Lower leg skin (tissue), 3 donors: ENCODE data around the gene GLIPR1L1.

Source experiments
- POLR2A ChIP-seq, 2 donors: fragments of 450-650 bp; IDR thresholded peaks; one replicate each; pipeline ENCODE4 v1.6.1; 2016 to 2017; ENCODE audit warnings: antibody characterized with exemption in 2 of 2, mild to moderate bottlenecking in 1 of 2, moderate library complexity in 1 of 2
- TF ChIP-seq, protein P1 (sequence below), 3 donors: fragments of 450-650 bp; IDR thresholded peaks; one replicate each; pipeline ENCODE4 v1.5.1; 2016; ENCODE audit warnings: antibody characterized with exemption in 3 of 3, mild to moderate bottlenecking in 3 of 3, moderate library complexity in 2 of 3

GRCh38 chr12:75378354-75378753 lies 43.9 kb downstream of the GLIPR1L1 start:
- TF ChIP-seq, protein P1, sequence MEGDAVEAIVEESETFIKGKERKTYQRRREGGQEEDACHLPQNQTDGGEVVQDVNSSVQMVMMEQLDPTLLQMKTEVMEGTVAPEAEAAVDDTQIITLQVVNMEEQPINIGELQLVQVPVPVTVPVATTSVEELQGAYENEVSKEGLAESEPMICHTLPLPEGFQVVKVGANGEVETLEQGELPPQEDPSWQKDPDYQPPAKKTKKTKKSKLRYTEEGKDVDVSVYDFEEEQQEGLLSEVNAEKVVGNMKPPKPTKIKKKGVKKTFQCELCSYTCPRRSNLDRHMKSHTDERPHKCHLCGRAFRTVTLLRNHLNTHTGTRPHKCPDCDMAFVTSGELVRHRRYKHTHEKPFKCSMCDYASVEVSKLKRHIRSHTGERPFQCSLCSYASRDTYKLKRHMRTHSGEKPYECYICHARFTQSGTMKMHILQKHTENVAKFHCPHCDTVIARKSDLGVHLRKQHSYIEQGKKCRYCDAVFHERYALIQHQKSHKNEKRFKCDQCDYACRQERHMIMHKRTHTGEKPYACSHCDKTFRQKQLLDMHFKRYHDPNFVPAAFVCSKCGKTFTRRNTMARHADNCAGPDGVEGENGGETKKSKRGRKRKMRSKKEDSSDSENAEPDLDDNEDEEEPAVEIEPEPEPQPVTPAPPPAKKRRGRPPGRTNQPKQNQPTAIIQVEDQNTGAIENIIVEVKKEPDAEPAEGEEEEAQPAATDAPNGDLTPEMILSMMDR (IDR thresholded peaks at IDR 0.05): no peak
- TF ChIP-seq POLR2A (IDR thresholded peaks at IDR 0.05): no peak
